ENCODE data around the gene HOXB8.

The HOXB8 gene

GRCh38 chr17:48571826-48572417 lies 43.2 kb downstream of the HOXB8 start:
- no peak for TF ChIP-seq POLR2AphosphoS5 (IDR thresholded peaks at IDR 0.05; ENCODE audit: low read depth, low read length)

GRCh38 chr17:48571024-48571818 lies 43.9 kb downstream of the HOXB8 start:
- no peak for TF ChIP-seq SIN3A (IDR thresholded peaks at IDR 0.05; ENCODE audit: borderline replicate concordance, insufficient read depth, low read length)
- TF ChIP-seq POLR2AphosphoS5 (IDR thresholded peaks at IDR 0.05; ENCODE audit: low read depth, low read length), result no peak
- no peak for TF ChIP-seq TAF1 (IDR thresholded peaks at IDR 0.05; ENCODE audit: borderline replicate concordance, insufficient read depth, low read length)
- TF ChIP-seq REST (IDR thresholded peaks at IDR 0.05; ENCODE audit: insufficient read depth in 1 of 2, low read depth in 2 of 2, low read length in 2 of 2), result no peak
- no peak for TF ChIP-seq FOXP2 (optimal IDR thresholded peaks at IDR 0.05; ENCODE audit: borderline replicate concordance, extremely low read depth, extremely low read length, insufficient read depth)

GRCh38 chr17:48570325-48571023 lies 44.6 kb downstream of the HOXB8 start:
- TF ChIP-seq REST (IDR thresholded peaks at IDR 0.05; ENCODE audit: insufficient read depth in 1 of 2, low read depth in 2 of 2, low read length in 2 of 2), result no peak
- TF ChIP-seq FOXP2 (optimal IDR thresholded peaks at IDR 0.05; ENCODE audit: borderline replicate concordance, extremely low read depth, extremely low read length, insufficient read depth), result no peak
- TF ChIP-seq TAF1 (IDR thresholded peaks at IDR 0.05; ENCODE audit: borderline replicate concordance, insufficient read depth, low read length), result no peak
- TF ChIP-seq POLR2AphosphoS5 (IDR thresholded peaks at IDR 0.05; ENCODE audit: low read depth, low read length), result no peak
- TF ChIP-seq SIN3A (IDR thresholded peaks at IDR 0.05; ENCODE audit: borderline replicate concordance, insufficient read depth, low read length), result no peak

GRCh38 chr17:48569674-48570324 lies 45.3 kb downstream of the HOXB8 start:
- TF ChIP-seq TAF1 (IDR thresholded peaks at IDR 0.05; ENCODE audit: borderline replicate concordance, insufficient read depth, low read length), result no peak

- TF ChIP-seq TAF1 (IDR thresholded peaks at IDR 0.05; ENCODE audit: borderline replicate concordance, insufficient read depth, low read length), result no peak
- no peak for TF ChIP-seq FOXP2 (optimal IDR thresholded peaks at IDR 0.05; ENCODE audit: borderline replicate concordance, extremely low read depth, extremely low read length, insufficient read depth)
These were observed 45.9 kb downstream of the HOXB8 start for GRCh38 chr17:48569240-48569582.

- TF ChIP-seq POLR2AphosphoS5 (IDR thresholded peaks at IDR 0.05; ENCODE audit: low read depth, low read length) (no peak), SIN3A (IDR thresholded peaks at IDR 0.05; ENCODE audit: borderline replicate concordance, insufficient read depth, low read length) (no peak), REST (IDR thresholded peaks at IDR 0.05; ENCODE audit: insufficient read depth in 1 of 2, low read depth in 2 of 2, low read length in 2 of 2) (no peak), TAF1 (IDR thresholded peaks at IDR 0.05; ENCODE audit: borderline replicate concordance, insufficient read depth, low read length) (no peak), FOXP2 (optimal IDR thresholded peaks at IDR 0.05; ENCODE audit: borderline replicate concordance, extremely low read depth, extremely low read length, insufficient read depth) (no peak)
These were observed 46.4 kb downstream of the HOXB8 start for GRCh38 chr17:48568499-48569239.
